ENCODE data around the gene CDK17.

The CDK17 gene

GRCh38 chr12:96271469-96272199, 128.6 kb downstream of the CDK17 start:
- TF ChIP-seq CTCF (IDR thresholded peaks at IDR 0.05; ENCODE audit: low read depth, low read length), result no peak

GRCh38 chr12:96266238-96266637, 134.0 kb downstream of the CDK17 start:
- no peak for DNase-seq (ENCODE audit: low read depth in 2 of 2)
- no peak for TF ChIP-seq CTCF (IDR thresholded peaks at IDR 0.05; ENCODE audit: low read depth, low read length)
- H3K4me3 ChIP-seq (replicated peaks in 1 of 2; ENCODE audit: low read depth in 2 of 2, low read length in 2 of 2), result no peak overlapping the region

More at GRCh38 chr12:96271469-96272199, 128.6 kb downstream of the CDK17 start:
- peak in 1 of 2 donors; percentile 47 for DNase-seq (ENCODE audit: low read depth in 2 of 2)
- H3K4me3 ChIP-seq (replicated peaks in 1 of 2; ENCODE audit: low read depth in 2 of 2, low read length in 2 of 2), result no peak overlapping the region

GRCh38 chr12:96265836-96266235, 134.4 kb downstream of the CDK17 start:
- TF ChIP-seq CTCF (IDR thresholded peaks at IDR 0.05; ENCODE audit: low read depth, low read length), result no peak
- DNase-seq (ENCODE audit: low read depth in 2 of 2), result no peak
- no peak overlapping the region for H3K4me3 ChIP-seq (replicated peaks in 1 of 2; ENCODE audit: low read depth in 2 of 2, low read length in 2 of 2)

GRCh38 chr12:96265400-96265799, 134.8 kb downstream of the CDK17 start:
- DNase-seq (ENCODE audit: low read depth in 2 of 2), result no peak
- no peak for TF ChIP-seq CTCF (IDR thresholded peaks at IDR 0.05; ENCODE audit: low read depth, low read length)
- H3K4me3 ChIP-seq (replicated peaks in 1 of 2; ENCODE audit: low read depth in 2 of 2, low read length in 2 of 2), result no peak overlapping the region

- H3K4me3 ChIP-seq (replicated peaks in 1 of 2; ENCODE audit: low read depth in 2 of 2, low read length in 2 of 2), result no peak overlapping the region
- DNase-seq (ENCODE audit: low read depth in 2 of 2), result peak; percentile 48 to 57
- no peak for TF ChIP-seq CTCF (IDR thresholded peaks at IDR 0.05; ENCODE audit: low read depth, low read length)
Measured at GRCh38 chr12:96263449-96263902, 136.8 kb downstream of the CDK17 start.

GRCh38 chr12:96261557-96261956, 138.7 kb downstream of the CDK17 start:
- DNase-seq (ENCODE audit: low read depth in 2 of 2), result no peak
- no peak overlapping the region for H3K4me3 ChIP-seq (replicated peaks in 1 of 2; ENCODE audit: low read depth in 2 of 2, low read length in 2 of 2)

More at GRCh38 chr12:96261557-96261956, 138.7 kb downstream of the CDK17 start:
- no peak for TF ChIP-seq CTCF (IDR thresholded peaks at IDR 0.05; ENCODE audit: low read depth, low read length)

Data from cardiac fibroblast (primary cell).